GM21529 (cell line): Measurements from ENCODE around the gene PIAS4.
"Not testable (repeated sequence)": the region's sequence is repeated elsewhere in the genome, so short reads cannot be mapped to it uniquely, and the experiment has no call there.

Experiments used
- ATAC-seq: cut with Tn5 transposase; IDR thresholded peaks from one replicate; pipeline ENCODE4 v1.9.1; 2021; ENCODE audit not compliant: unreplicated experiment

PIAS4 gene

DNA sequence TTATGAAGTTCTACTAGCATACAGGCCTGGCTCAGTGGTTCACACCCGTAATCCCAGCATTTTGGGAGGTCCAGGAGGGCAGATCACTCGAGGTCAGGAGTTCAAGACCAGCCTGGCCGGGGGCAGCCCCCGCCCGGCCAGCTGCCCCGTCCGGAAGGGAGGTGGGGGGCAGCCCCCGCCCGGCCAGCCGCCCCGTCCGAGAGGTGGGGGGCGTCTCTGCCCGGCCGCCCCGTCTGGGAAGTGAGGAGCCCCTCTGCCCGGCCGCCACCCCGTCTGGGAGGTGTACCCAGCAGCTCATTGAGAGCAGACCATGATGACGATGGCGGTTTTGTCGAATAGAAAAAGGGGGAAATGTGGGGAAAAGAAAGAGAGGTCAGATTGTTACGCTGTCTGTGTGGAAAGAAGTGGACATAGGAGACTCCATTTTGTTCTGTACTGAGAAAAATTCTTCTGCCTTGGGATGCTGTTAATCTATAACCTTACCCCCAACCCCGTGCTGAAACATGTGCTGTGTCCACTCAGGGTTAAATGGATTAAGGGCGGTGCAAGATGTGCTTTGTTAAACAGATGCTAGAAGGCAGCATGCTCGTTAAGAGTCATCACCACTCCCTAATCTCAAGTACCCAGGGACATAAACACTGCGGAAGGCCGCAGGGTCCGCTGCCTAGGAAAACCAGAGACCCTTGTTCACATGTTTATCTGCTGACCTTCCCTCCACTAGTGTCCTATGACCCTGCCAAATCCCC is 8.7 kb upstream of the PIAS4 start:
- not testable (repeated sequence) for ATAC-seq

- not testable (repeated sequence) for ATAC-seq
Measured at GRCh38 chr19:4000798-4001197, 6.7 kb upstream of the PIAS4 start.

GRCh38 chr19:4005436-4005835 is 2.1 kb upstream of the PIAS4 start:
- ATAC-seq, result not testable (repeated sequence)

GRCh38 chr19:4007836-4008539 is 452 bp downstream of the PIAS4 start:
- peak; percentile 1 for ATAC-seq

DNA sequence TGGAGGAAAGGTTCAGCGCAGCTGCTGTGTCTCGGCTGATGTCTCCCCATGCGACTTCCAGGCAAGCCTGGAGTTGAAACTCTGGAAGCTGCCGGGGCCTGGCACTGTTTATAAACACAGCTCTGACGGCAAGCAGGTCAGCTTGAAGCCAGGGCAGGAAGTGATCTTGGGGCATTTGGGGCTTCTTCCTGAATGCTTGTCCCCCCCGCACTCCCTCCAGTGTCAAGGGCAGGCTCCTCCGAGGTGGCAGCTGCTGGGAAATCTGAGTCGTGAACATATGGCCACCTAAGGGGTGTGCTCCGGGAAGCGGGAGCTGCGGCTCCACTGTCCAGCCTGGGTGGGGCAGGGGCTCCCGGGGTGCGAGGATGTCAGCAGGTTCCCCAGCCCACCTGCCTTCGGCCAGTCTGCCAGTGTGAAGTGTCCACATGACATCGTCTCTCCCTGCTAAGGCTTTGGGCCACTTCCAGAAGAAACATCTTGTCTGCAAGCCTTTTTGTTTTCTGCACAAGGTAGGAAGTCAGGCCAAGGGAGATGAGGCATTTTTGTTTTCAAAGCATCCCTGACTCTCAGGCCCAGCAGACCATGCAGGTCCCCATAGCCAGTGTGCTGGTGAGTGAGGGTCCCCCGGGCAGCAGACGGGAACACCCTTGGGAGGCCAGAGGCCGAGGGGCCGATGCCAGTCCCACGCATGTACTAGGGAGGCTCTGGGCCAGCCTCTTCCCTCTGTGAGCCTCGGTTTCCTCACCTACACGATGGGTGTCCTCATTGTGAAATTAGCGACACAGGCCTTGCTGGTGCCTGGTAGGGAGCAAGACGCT is 2.7 kb downstream of the PIAS4 start:
- no peak for ATAC-seq

- no peak for ATAC-seq
Measured at GRCh38 chr19:4010808-4011110, 3.2 kb downstream of the PIAS4 start.

GRCh38 chr19:4011430-4011829 is 3.9 kb downstream of the PIAS4 start:
- ATAC-seq, result not testable (repeated sequence)

GRCh38 chr19:4012092-4012974 is 4.8 kb downstream of the PIAS4 start:
- ATAC-seq, result no peak

DNA sequence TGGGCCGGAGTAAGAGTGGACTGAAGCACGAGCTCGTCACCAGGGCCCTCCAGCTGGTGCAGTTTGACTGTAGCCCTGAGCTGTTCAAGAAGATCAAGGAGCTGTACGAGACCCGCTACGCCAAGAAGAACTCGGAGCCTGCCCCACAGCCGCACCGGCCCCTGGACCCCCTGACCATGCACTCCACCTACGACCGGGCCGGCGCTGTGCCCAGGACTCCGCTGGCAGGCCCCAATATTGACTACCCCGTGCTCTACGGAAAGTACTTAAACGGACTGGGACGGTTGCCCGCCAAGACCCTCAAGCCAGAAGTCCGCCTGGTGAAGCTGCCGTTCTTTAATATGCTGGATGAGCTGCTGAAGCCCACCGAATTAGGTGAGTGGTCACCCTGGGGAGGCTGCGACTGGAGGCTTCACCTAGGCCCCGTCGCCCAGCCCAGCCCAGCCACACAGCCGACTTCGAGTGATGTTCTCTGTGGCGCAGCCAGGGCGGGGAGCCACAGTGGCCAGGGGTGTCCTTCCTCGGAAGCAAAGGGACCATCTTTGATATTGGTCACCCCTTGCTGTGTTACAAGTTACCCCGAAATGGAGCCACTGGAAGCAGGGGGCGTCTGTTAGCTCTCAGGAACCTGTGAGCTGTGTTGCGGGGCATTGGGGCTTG is 5.6 kb downstream of the PIAS4 start:
- ATAC-seq, result no peak

DNA sequence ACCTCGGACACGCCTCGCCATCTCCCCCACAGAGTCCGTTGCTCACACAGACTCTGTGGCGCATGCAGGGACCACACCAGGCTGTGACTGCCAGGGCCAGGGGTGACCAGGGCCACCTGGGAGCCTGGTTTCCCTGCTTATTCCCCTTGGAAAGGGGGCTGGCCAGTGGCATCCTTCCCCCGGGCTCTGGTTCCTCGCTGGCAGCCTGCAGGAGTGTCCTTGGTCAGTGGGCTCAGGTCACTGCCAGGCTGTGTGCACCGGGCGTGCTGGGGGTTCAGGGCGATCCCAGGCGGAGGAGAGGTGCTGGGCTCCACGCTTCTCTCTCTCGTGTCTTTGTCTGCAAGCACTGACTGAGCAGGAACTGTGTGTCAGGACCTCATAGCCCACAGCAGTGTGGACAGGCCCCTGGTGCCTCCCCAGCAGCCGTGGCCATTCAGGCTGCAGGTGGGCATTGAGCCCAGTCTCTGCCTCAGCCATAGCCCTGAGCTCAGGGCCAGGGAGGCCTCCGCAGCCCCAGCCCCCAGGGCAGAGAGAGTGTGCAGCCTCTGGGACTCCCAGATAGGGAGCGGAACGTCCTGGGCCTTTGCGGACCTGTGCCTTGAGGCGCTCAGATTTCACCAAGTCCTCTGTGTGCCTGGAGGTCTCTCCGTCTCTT is 6.5 kb downstream of the PIAS4 start:
- ATAC-seq, result no peak

DNA sequence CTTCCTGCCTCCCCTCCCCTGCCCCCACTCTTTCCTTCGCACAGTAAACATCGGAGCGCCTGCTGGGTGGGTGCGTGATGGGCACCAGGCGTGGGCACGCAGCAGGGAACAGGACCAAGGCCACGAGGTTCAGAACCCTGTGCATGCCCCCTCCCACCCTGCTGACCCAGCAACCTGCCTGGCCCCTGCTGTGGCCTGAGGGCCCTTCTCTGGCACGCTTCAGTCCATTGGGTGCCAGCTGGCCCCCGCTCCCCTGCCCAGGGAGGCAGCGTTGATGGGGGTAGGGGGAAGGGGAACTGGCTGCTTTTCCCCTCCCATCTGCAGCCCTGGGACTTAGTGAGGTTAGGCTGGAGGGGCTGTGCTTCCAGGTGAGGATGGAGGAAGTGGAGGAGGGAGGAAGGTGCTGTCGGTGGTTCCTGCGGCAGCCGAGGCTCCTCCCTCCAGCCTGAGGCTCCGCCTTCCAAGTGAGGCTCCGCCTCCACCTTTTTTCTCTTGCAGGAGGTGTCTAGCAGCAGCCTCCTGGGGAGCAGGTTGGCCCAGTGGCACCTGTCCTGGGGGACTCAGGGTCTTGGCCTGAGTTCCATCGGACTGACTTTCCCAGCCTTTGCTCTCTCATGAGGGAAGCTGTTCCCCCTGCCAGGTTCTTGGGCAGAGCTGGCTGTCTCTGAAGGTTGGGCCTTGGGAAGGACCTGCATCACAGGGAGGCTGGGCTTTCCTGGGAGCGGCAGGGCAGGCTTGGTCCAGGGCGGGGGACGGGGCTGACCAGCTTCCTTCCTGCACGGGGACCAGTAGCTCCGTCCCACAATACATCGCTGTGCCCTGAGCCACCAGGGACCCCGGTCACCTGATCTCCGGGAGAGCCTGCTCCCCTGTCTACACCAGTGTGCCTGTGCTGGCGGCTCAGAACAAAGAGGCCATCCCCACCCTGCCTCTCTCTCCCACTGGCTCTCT is 7.3 kb downstream of the PIAS4 start:
- no peak for ATAC-seq

DNA sequence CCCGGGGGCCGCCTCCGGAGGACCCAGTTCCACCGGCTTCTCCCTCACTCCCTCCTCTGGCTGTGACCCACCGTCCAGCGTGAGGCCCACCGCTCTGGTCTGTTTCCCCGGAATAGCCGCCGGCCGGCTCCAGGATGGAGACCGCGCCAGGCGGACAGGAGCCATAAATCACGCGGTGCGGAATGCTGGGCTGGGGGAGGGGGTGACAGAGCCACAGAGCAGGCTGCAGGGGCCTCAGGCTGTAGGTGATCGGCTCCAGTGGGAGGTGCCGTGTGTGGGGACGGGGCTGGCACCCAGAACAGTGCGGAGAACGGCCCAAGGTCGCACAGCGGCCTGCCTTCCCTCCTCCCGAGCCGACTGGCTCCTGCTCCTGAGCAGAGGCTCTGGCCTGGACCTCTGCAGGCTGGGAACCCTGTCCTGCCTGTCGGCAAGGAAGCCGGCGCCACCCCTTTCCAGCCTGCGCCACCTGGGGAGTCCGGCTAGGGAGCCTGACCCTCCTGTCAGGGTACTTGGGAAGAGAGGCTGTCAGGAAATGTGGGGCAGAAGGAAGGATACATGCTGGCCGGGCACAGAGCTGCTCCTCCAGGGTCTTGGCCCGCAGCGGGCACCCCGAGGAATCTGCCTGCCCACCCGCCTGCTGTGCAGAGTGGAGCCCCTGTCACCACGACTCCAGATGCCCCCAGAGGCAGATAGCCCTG is 8.3 kb downstream of the PIAS4 start:
- ATAC-seq, result no peak

- no peak for ATAC-seq
Measured at GRCh38 chr19:4016486-4016885, 8.9 kb downstream of the PIAS4 start.

DNA sequence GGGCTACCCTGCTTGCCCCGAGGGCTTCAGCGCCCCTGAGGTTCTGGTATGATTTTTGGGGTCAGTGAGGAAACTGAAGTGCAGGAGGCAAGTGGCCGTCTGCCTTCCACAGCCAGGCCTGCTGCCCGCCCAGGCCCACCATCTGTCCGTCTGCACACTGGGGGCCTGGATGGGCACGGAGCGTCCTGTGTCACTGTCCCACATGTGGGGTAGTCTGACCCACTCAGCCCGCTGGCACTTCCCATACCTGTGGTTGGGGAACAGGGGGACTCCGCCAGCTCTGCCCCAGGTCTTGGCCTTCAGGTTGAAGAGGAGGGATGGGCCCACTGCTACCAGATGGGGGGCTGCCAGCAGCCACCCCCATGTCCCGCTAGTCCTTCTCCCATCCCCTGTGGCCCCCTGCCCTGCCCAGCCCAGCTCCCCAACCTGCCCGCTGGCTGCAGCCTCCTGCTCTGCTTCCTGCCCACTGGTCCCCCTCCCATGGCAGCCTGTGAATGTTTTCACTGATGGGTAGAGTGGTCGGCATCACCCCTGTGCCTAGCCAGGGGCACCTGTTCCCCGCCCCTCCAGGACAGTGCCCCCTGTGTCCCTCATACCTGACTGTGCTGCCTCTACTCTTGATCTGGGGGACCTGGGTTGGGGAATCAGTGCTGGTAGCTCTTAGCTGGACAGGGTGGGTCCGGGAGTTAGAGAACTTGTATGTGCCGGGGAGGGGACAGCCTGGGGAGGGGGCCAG is 9.5 kb downstream of the PIAS4 start:
- ATAC-seq, result no peak

DNA sequence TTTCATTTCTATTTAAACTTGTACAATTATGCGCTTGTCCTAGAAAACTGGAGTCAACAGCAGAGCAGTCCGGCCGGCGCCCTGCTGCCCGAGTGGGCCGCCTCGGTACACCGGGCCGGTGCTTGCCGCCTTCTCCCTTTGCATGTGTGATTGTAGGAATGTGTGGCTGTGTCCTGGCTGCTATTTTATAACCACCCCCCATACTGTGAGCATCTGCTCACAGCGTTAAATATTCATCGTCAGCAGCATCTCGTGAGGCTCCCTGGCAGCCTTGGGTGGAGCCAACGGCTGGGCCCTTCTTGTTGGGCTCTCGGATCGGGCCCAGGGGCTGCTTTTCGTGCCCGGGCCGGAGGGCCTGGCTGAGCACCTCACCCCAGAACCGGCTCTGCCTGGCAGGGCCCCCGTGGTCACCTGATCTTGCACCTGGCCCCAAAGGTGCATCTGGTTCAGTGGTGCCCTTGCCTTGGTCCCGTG is 10.6 kb downstream of the PIAS4 start:
- no peak for ATAC-seq

GRCh38 chr19:4018775-4019504 is 11.4 kb downstream of the PIAS4 start:
- ATAC-seq, result no peak

GRCh38 chr19:4019578-4019977 is 12.0 kb downstream of the PIAS4 start:
- no peak for ATAC-seq
